Measurements from ENCODE around the gene SLC27A5. TPM values are rescaled to one million over a fixed set of nuclear protein-coding genes. Genes with fewer than 3 reads are reported as not detected.
A peak's percentile ranks its signal among the peaks of the same experiment; 100 is the strongest.

Gene SLC27A5
- 1 to 10 TPM; 2.2 to 4.9 (median 3.9) TPM for total RNA-seq
- polyA plus RNA-seq = 1 to 10 TPM; 7.4 to 7.9 TPM
- long read RNA-seq, donor 1, partial matches to known transcripts = 0 of 2 reads
- long read RNA-seq, donor 1, other reads (novel, unspliced or antisense) = 0 of 2 reads
- long read RNA-seq, donor 2, partial matches to known transcripts = 0 of 4 reads
- long read RNA-seq, donor 2, other reads (novel, unspliced or antisense) = 2 of 4 reads
- long read RNA-seq, donor 3, partial matches to known transcripts = 0 of 9 reads
- long read RNA-seq, donor 3, other reads (novel, unspliced or antisense) = 7 of 9 reads

- intact Hi-C loops (cut with DNase I) = no loop called here
- no peak within 1 kb of the TSS for H3K27ac ChIP-seq
- peaks cover 0 to 22% (median 8%) of the 10 kb centered on the region in 9 donors for H3K36me3 ChIP-seq
- ATAC-seq = no peak
- H3K4me1 ChIP-seq = peaks cover 3 to 30% (median 19%) of the 10 kb centered on the region in 9 donors
- 89 to 90% methylated on average over 25 of the region's 25 CpGs for WGBS, 2 donors
- no peak for DNase-seq
- TF ChIP-seq CTCF (IDR thresholded peaks at IDR 0.05) = no peak
- no peaks in the 10 kb centered on the region for H3K27me3 ChIP-seq
- peaks cover 0 to 10% (median 0%) of the 10 kb centered on the region in 11 donors for H3K9me3 ChIP-seq
- H3K4me3 ChIP-seq = no peak within 1 kb of the TSS
These were observed at the start of gene SLC27A5 for GRCh38 chr19:58511353-58512208. TSS of gene SLC27A5 (minus strand) at chr19:58511992. CDS start at chr19:58511955, 37 bp downstream.

- ATAC-seq = no peak
- H3K4me3 ChIP-seq = no peak overlapping the region
- no peak for DNase-seq
- no peaks in the 10 kb centered on the region for H3K9me3 ChIP-seq
- peaks cover 0 to 12% (median 7%) of the 10 kb centered on the region in 9 donors for H3K36me3 ChIP-seq
- peaks cover 0 to 24% (median 0%) of the 10 kb centered on the region in 7 donors for H3K27me3 ChIP-seq
- H3K4me1 ChIP-seq = peaks cover 23 to 61% (median 50%) of the 10 kb centered on the region in 9 donors
- TF ChIP-seq CTCF (IDR thresholded peaks at IDR 0.05) = no peak
- H3K27ac ChIP-seq = no peak overlapping the region
- intact Hi-C loops (cut with DNase I) = no loop called here
These were observed 49.1 kb upstream of the SLC27A5 start for GRCh38 chr19:58560921-58561320.

- Histone ChIP-seq H3K4me1 (peaks cover 26 to 67% (median 57%) of the 10 kb centered on the region in 9 donors), H3K27ac (peak overlapping the region in 9 of 10 donors; percentile 98 to 100 (median 100)), H3K9me3 (no peaks in the 10 kb centered on the region), H3K27me3 (peaks cover 0 to 24% (median 0%) of the 10 kb centered on the region in 7 donors), H3K4me3 (peak overlapping the region in 9 of 10 donors; percentile 59 to 98 (median 77)), H3K36me3 (peaks cover 0 to 16% (median 11%) of the 10 kb centered on the region in 9 donors)
- DNase-seq = no peak
- intact Hi-C loops (cut with DNase I) = no loop called here
- no peak for ATAC-seq
- no peak for TF ChIP-seq CTCF (IDR thresholded peaks at IDR 0.05)
- 78 to 81% methylated on average over 8 of the region's 8 CpGs for WGBS, 2 donors
These were observed 48.5 kb upstream of the SLC27A5 start for GRCh38 chr19:58560007-58560887.
